HUDEP-2 (cell line): ENCODE data around the gene KCNJ11.

Source experiments
- DNase-seq, 76 experiments: peaks; one replicate each; lab custom pipeline; 2025; ENCODE audit not compliant: unreplicated experiment in 76 of 76; lab: John Stamatoyannopoulos, UW

The KCNJ11 gene

DNA sequence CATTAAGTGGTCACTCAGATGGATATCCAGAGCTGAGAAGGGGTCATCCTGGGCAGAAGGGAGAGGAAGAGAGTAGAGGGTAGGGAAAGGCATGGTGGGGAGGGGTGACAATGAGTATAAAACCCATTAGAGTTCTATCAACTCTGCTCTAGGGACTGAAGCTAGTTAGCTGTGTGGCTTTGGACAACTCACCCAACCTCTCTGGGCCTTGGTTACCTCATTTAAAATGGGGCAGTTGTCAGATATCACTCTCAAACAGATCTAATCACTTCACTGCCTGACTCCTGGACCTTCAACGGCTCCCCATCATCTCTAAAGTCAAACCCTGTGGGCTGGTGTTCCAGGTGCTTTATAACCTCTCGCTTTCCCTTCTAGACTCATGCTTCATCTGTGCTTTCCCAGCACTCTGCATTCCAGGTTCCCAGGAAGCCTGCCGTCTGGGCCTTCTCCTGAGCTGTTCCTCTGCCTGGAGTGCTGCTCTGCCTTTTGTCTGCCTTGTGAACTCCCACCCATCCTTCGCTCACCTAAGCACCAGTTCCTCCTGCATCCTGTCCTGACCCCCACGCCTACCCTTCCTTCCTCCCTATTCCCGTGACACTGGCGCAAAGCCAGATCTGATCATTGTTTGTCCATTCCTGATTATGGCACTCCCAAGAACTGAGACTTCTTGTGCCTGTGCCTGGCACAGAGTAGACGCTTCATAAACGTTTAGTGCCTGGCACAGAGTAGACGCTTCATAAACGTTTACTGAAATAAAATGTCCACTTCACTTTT lies 22.3 kb upstream of the KCNJ11 start:
- no peak for DNase-seq

DNA sequence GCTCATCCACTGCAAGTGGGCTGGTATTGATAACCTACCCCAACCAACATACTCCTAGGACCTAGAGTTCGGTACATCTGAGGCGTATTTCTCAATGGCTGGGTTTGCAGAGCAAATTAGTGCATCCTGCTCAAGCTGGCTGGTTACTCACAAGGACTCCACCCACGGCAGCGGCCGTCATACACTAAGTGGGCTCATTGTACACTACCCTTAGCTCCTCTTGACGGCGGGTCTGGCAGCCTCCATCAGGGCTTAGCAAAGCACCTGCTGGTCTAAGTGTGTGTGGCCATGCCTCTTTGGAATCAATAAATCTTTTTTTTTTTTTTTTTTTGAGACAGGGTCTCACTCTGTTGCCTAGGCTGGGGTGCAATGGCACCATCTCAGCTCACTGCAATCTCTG lies 20.2 kb upstream of the KCNJ11 start:
- DNase-seq: no peak

DNA sequence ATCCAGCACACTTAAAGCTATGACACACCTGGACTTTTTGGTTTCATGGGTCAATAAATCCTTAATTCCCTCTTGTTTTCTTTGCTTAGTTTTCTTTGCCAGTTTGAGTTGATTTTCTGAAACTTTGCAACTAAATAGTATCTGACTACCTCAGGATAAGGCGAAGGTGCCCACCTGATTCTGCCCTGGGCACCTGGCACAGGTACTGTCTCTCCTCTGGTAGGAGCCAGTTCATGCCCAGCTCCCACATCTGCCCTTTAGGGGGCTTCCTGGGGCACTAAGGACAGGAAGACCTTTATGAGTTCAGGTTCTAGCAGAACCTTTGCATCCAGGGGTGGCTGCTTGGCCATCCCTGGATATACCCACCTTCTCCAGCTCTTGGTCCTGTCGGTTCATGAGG lies 19.6 kb upstream of the KCNJ11 start:
- no peak for DNase-seq

DNA sequence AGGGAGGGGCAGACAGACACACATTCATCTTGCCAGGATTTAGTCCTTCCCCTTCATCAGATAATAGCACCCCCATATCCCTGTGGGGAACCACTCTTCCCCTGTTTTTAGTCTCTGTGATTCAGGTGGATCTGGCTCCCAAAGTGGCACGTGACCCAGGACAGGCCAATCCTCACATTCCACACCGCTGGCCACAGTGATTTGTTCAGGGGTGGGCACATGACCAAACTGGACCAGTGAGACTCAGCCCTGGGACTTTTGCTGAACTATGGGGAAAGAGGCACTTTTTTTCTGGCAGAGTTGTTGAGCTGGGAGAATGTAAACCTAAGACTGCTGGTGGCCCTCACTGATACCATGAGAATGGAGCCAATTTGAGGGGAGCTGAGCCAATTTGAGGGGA lies 19.1 kb upstream of the KCNJ11 start:
- DNase-seq: no peak

DNA sequence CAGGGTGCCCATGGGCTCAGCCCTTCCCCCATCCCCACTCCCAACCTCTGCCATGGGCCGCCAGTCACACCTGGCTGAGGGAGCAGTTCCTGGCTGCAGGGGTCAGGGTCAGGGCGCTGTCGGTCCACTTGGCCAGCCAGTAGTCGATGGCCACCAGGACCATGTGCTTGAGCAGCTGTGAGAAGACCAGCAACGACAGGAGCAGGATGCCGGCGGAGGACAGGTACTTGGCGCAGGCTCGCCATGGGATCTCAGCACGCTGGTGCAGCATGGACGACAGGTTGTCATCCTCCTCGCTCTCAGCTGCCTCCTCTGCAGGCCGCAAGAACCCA lies 18.3 kb upstream of the KCNJ11 start:
- no peak for DNase-seq

DNA sequence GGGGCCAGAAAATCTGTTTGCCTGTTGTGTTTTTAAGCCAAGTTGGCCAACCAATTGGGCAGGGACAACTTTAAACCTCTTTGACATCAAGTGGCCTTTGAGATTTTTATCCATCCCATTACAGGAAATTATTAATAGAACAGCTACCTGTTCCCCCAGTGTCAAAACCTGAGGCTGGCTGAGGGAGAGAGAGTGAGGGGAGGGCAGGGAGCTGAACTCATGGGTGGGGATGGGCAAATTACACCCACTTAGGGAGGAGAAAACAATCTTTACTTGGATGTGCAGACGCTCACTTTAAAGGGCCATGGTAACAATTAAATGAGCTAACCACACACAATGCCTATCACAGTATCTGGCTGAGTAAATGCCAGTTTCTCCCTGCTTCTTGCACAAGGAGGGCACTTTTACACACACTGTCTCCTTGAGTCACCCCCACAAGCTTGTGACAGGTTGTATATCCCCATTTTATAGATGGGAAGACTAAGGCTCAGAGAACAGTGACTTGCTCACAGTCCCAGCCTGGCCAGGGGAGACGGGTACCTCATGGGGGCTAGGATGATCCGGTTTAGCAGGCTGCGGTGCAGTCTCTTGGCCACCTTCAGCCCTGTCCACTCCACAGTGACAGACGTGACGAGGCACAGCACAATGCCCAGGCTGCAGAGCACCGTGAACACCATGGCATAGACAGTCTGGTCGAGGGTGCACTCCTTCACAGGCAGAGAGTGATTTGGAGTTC lies 17.8 kb upstream of the KCNJ11 start:
- no peak for DNase-seq

DNA sequence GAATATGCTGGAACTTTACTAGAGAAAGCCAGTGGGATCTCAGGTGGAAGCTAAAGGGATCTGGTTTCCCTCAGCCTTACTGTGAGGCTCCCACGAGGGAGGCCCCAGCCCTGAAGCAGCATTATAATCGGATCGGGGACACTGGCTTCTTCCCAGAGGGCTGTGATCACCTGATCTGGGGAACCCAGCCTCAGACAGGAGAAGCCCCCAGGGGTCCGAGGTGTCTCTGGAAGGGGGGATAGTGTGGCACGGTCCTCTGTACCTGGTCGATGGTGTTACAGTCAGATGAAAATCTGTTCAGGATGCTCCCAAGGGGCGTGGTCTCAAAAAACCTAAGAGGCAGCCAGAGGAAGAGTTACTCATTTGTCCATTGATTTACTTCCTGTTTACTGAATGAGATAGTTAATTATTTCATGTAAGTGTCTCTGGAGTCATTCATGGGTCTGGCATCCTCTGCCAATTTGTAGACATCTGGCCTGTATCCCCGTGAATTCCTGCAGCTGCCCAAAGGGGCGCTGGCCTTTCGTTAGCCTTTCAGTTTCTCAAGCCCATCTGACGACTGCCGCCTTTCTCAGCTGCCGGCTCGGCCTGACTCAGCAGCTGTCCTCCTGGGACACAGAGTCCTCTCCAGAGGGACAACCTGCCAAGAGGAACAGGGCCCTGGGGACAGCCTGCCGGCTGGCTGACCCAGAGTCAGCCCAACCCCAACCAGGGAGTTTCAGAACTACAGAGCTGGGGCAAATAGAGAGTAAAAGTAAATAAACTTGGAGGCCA lies 17.0 kb upstream of the KCNJ11 start:
- DNase-seq: no peak

DNA sequence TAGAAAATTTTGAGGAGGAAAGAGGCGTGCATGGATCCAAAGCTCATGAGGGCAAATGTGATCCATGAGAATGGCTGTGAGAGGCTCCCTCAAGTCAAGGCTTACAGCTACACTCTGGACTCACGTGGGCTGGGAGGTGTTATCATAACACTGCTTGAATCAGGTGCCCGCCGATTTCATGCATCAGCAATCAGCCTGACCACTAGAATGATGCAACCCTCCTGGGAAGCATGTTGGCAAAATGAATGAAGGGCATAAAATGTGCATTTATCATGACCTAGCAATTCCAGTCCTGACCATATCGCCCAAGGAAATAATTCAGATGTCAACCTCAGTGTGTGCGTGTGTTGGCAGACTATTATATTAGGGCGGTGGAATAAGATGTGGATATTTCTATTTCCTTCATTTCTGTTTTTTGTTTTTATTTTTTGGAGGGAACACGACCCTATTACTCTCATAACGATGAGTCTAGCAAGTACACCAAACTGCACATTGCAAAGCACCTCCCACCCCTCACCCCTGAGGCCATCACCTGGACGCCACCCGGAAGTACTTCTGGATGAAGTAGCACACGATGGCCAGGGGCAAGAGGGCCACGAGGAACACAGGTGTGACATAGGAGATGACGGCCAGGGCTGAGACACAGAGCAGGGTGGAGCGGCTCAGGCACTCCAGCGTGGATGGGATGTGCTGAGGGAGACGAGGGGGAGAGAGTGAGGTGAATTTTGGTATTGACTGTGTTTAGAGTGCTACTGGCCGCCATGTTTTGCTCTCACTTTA lies 15.7 kb upstream of the KCNJ11 start:
- DNase-seq: no peak

DNA sequence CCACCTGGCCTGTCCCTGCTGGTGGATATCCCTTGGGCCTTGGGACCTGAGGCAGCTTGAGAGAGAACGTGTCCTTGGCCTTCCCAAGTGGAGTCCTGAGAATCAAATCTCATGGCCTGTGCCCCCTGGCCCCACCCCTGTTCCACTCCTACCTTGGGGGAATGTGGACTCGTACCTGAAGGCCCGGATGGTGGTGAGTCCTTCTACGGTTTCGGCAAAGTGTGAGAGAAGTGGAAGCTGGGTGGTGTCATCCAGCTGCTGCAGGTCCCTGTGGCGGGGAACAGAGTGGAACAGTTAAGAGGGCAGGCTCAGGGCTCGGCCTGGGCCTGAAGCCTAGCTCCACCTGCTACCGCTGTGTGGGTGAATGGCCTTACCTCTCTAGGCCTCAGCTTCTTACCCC lies 14.0 kb upstream of the KCNJ11 start:
- DNase-seq: no peak

DNA sequence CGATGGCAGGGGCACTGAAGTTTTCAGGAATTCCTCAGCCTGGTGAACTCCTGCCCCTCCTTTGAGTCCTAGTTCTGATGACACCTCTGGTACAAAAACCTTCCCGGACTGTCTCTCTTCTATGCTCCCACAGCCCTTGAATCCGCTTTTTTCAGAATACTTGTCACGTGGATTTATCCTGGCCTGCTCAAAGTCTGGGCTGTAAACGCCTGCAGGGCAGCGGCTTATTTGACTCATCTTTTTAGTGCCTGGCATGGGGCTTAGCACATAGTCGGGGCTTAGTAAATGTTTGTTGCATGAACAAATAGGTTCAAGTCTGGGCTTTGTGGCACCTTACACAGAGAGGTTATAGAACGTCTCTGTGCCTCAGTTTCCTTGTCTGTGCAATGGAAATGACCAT lies 13.4 kb upstream of the KCNJ11 start:
- DNase-seq: no peak

DNA sequence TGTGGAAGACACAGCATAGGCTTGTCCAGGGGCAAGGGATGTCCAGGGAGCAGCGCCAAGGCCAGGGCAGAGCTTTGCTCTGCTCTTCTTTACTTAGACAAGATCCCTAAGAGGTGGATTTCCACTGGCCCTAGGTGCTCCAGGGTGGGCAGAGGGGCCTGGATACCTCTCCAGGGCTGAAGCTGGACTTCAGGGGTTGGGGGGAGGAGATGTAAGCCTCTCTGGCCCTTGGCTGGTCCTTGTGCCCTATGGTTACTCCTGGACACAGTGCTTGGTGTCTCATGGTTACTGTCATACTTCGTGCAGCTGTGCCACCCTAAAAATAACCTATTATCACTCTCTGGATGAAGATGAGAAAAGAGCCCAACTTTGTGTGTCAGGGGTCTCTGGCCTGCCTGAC lies 12.9 kb upstream of the KCNJ11 start:
- DNase-seq: no peak

DNA sequence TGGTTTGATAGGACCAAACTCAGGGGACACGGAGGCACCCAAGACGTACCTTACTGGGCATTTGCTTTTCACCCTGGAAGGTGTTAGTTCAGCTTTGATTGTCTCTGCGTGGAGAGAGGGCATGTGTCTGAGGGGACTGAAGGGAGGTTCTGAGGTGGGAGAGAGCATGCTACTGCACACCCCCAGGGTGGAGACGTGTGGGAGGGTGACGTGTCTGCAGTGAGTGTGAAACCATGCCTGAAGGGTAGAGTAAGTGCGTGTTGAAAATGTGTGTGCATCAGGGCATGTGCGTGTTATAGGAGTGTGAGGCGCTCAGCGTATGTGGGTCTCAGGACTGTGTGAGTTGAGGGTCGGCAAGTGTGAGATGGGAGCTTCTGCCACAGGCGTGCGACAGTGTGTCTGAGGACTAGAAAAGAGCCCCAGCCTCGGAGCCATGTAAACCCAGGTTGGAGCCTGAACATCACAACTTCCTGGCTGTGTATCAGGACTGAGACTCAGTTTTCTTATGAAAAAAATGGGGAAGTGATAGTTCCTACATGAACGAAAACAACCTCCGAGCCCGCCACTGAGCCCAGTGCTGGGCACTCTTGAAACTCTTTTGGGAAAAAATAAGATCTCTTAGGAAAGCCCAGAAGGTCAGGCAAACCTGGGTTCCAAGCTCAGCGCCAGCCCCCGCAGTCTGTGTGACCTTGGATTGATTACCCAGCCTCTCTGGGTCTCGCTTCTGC lies 11.8 kb upstream of the KCNJ11 start:
- no peak for DNase-seq

DNA sequence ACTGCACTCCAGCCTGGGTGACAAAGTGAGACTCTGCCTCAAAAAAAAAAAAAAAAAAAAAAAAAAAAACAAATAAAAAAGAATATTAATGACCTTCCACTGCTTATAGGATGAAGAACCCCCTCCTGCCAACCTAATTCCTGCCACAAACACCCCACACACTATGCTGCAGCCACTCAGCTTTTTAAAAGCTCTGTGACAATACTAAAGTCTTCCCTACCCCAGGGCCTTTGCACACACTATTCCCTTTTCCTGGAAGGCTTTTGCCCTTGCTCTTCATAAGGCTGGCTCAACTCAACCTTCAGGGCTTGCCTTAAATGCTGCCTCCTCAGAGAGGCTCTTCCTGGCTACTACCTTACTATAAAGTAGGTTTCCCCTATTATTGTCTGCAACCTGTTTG lies 10.8 kb upstream of the KCNJ11 start:
- no peak for DNase-seq

DNA sequence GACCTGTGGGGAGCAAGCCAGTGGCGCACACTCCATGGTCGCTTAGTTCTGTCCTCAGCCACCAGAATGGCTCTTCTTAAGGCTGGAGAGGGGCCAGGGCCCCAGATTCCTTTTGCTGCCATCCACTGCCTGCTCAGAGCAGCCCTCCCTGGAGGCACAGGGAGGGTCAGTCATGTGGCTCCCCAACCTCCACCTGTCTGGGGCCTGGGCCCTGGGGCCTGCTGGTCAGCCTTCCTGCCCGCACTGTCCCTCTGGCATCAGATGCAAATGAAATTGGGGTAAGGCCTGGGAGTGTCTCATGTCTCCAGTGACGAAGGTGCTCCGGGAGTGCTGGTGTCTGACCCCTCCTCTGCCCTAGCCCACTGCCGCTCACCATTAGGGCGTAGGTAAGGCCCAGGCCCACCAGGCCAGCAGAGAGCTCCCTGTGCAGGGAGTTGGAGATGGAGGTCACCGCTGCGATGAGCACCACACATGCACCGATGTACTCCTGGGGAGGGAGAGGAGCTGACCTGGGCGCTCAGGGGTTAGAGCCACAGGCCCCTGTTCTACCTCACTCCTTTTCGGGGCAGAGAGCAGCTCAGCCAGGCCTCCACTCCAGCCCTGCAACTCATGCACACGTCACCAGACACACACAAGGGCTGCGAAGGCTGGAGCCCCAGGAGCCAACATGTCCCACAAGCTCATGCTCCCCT lies 9.0 kb upstream of the KCNJ11 start:
- DNase-seq: no peak

DNA sequence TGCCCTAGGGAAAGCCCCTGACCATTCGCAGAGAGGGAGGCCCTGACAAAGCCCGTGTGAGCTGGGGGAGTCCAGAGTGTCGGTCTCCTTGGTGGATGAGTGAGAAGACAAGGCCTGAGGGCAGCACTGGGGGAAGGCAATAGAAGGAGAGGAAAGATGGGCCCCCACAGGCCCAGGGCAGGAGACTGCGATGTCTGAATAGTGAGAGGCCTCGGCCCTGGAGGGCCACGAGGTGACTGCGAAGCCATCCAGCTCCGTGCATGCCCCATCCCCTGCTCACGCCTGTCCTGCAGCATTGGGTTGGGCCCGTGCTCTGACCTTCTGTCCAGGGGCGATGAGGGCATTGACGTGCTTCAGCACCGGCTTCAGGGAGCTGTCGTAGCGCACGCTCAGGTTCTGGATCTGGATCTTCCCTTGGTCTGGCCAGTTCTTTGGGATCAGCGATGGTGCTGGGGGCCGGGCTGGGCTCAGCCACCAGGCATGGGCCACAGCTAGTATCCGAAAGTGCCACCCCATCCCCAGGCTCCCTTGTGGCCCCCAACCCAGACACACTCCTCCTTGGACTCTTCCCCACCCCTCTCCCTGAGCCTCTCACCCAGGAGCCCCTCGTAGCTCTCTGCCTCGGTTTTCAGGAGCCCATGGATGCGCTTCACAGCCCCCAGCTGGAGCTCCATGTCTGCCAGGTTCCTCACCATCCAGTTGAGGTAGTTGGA lies 8.3 kb upstream of the KCNJ11 start:
- DNase-seq: no peak

DNA sequence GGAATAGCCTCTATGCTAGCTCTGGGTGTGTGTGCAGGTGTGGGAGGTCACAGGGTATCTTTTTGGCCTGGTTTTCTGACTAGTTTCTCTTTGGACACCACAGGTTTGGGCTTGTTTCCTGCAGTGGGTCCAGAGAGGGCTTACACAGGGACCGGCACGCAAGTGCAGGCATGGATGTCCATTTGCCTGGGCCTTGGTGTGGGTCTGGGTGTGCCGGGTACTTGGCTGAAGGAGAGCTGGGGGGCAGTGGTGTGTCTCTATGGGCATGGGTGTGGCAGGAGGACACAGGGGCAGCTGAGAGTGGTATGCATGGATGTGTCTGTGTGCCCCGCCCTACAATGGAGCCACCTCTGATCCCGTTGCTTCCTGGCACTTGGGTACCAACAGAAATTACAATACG lies 7.5 kb upstream of the KCNJ11 start:
- DNase-seq: no peak

DNA sequence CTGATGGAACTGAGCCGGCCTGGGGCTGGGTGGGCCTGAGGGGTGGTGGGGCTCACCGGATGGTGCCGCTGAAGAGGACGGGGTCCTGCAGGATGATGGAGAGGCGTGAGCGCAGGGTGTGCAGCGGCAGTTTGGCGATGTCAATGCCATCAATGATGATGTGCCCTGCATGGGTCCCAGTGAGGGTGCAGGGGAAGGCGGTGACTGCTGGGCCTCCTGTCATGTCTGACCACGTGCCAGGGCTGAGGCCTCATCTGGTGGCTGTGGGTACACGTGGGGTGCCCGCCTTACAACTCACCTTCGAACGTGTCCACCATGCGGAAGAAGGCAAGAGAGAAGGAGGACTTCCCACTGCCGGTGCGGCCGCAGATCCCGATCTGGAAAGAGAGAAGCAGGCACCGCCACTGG lies 7.1 kb upstream of the KCNJ11 start:
- no peak for DNase-seq

DNA sequence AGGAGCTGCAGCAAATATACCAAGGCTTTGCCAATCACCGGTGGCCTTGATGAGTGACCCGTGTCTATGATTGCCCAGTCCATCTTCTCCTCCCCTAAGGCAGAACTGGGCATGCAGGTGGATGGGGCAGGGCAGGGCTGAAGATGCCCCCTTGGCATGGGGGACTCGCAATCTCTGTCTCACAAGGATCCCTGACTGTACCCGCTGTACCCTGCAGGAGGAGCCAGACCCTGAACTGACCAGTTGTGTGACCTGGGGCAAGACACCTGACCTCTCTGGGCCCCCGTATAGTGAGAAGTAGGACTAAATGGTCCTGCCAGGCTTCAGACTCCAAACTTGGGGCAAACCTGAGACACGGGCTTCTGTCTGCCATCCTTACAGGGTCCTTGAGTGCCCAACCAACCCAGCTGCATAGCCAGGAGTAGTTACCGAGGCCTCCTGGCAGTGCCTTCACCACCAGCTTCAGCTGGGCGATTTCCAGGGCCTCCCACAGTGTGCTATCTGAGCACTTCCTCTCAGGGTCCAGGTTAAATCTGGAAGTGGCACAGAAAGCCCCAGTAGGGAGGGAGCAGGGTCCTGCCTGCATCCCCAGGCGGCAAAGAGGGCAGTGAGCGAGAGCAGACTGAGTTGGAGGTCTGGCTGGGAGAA lies 6.4 kb upstream of the KCNJ11 start:
- no peak for DNase-seq

DNA sequence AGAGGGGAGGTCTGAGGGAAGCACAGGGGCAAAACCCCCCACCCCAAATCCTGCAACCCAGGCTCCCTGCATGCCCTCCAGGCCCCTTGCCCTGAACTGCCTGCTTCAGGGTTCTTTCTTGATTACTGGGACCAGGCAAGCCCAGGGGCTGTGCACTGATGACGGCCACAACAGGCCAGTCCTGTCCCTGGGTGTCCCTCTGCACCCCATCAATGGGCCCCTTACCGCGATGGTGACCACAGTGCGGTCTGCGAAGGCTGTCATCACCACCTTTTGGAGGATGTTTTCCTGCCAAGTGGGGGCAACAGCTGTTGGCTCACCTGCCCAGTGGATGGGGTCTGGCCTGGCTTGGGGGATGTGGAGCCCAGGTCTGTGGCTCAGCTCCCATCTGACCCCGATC lies 5.0 kb upstream of the KCNJ11 start:
- no peak for DNase-seq
